Breast epithelium (tissue), 3 donors: ENCODE results near the gene CFAP97.

Experiments
- CTCF ChIP-seq, 3 donors: fragments of 450-650 bp; IDR thresholded peaks; one replicate each; pipeline ENCODE4 v1.5.1; 2016 to 2017; ENCODE audit warnings: antibody characterized with exemption in 3 of 3, mild to moderate bottlenecking in 3 of 3, moderate library complexity in 3 of 3
- POLR2A ChIP-seq: fragments of 450-650 bp; IDR thresholded peaks from one replicate; pipeline ENCODE4 v1.6.1; 2016; ENCODE audit warnings: antibody characterized with exemption, mild to moderate bottlenecking, moderate library complexity

GRCh38 chr4:185115827-185116232, 88.0 kb downstream of the CFAP97 start:
- no peak for TF ChIP-seq CTCF (IDR thresholded peaks at IDR 0.05)
- TF ChIP-seq POLR2A, result no peak
